A549 treated with AZD2906 at 1 μM for 4 hours (cell line): Measurements from ENCODE around the gene HIRA. TPM values are rescaled to one million over a fixed set of nuclear protein-coding genes. Genes with fewer than 3 reads are reported as not detected.

ENCODE experiments used
- total RNA-seq: library from RNA; stranded (reverse); fragments of 200-300 nt; extraction: Qiagen RNA extraction; gene quantifications from 5 replicates; pipeline ENCODE4 v1.2.3, GENCODE V29; 2022

HIRA gene
- total RNA-seq, result 20.7 to 24.5 TPM (median 23.0 TPM) in 5 replicates

GRCh38 chr22:19431649-19432132, at the start of gene HIRA:
Gene HIRA, minus strand, starts transcription at chr22:19431733. Its CDS starts 257 bp downstream, at chr22:19431476.

GRCh38 chr22:19479355-19480172, 48.0 kb upstream of the HIRA start, which contains the start of gene CDC45:
Gene CDC45, plus strand, starts transcription at chr22:19479920. Its CDS starts 49 bp downstream, at chr22:19479969.

GRCh38 chr22:19478901-19479354, 47.4 kb upstream of the HIRA start, which contains the start of gene UFD1:
Gene UFD1, minus strand, starts transcription at chr22:19479193. Its CDS starts 108 bp downstream, at chr22:19479085.

GRCh38 chr22:19447330-19448075, 16.0 kb upstream of the HIRA start, which contains the start of gene C22orf39:
Gene C22orf39, minus strand, starts transcription at chr22:19447711. Its CDS starts 23 bp downstream, at chr22:19447688.

GRCh38 chr22:19432133-19432851, 759 bp upstream of the HIRA start, which contains the start of gene MRPL40:
Gene MRPL40, plus strand, starts transcription at chr22:19432545. Its CDS starts 10 bp downstream, at chr22:19432555.

GRCh38 chr22:19291580-19292457, 139.7 kb downstream of the HIRA start, which contains the start of gene CLTCL1:
Gene CLTCL1, minus strand, starts transcription at chr22:19291719. Its CDS starts 78 bp downstream, at chr22:19291641.

Other genes with a start within 250 kb of the HIRA start
- gene CLTCL1, start 140.0 kb downstream of the HIRA start, total RNA-seq, result 4.5 to 5.6 TPM (median 5.3 TPM) in 5 replicates
- gene MRPL40, start 812 bp upstream of the HIRA start, total RNA-seq, result 37.5 to 53.0 TPM (median 45.8 TPM) in 5 replicates
- 11.7 to 16.8 TPM (median 15.7 TPM) in 5 replicates for gene C22orf39, start 16.0 kb upstream of the HIRA start, total RNA-seq
- gene UFD1, start 47.5 kb upstream of the HIRA start, total RNA-seq, result 94.9 to 97.7 TPM (median 97.4 TPM) in 5 replicates
- 23.1 to 26.3 TPM (median 24.5 TPM) in 5 replicates for gene CDC45, start 48.2 kb upstream of the HIRA start, total RNA-seq
- not detected in 5 replicates for gene CLDN5, start 92.7 kb upstream of the HIRA start, total RNA-seq